Calu3 (cell line): ENCODE data around the gene LCOR. TPM values are rescaled to one million over a fixed set of nuclear protein-coding genes. Genes with fewer than 3 reads are reported as not detected.
A peak's percentile ranks its signal among the peaks of the same experiment; 100 is the strongest.

ENCODE experiments used
- BruUV-seq: library from RNA; stranded (reverse); fragments of 400-500 nt; replicated peaks from 2 replicates; lab custom pipeline; 2021; lab: Mats Ljungman, UMichigan
- CTCF ChIA-PET: fragments of 300-600 bp; sonication (Branson Sonifier 250); formaldehyde crosslinking; loops from one replicate; lab custom pipeline; 2022; ENCODE audit warnings: antibody characterized with exemption; lab: Charles Lee
- DNase-seq: peaks from one replicate; pipeline ENCODE4 v3.0.0; 2022
- H3K27ac Mint-ChIP-seq: one replicate; pipeline ENCODE4 v1.8.0; 2022; ENCODE audit warnings: mixed read lengths; ENCODE audit not compliant: unreplicated experiment
- H3K27me3 Mint-ChIP-seq: one replicate; pipeline ENCODE4 v1.8.0; 2022; ENCODE audit warnings: mixed read lengths; ENCODE audit not compliant: unreplicated experiment
- H3K36me3 Mint-ChIP-seq: one replicate; pipeline ENCODE4 v1.8.0; 2022; ENCODE audit warnings: mild to moderate bottlenecking, moderate library complexity, mixed read lengths; ENCODE audit not compliant: insufficient read depth, unreplicated experiment
- H3K4me1 Mint-ChIP-seq: one replicate; pipeline ENCODE4 v1.8.0; 2022; ENCODE audit warnings: mild to moderate bottlenecking, low read depth, mixed read lengths; ENCODE audit not compliant: unreplicated experiment
- H3K4me3 Mint-ChIP-seq: one replicate; pipeline ENCODE4 v1.8.0; 2022; ENCODE audit warnings: mild to moderate bottlenecking, low read depth, moderate library complexity, mixed read lengths; ENCODE audit not compliant: unreplicated experiment
- H3K9me3 Mint-ChIP-seq: one replicate; pipeline ENCODE4 v1.8.0; 2022; ENCODE audit warnings: low read depth, mixed read lengths; ENCODE audit not compliant: unreplicated experiment
- CTCF ChIP-seq: fragments of 200-600 bp; IDR thresholded peaks from one replicate; pipeline ENCODE4 v1.8.0; 2022; ENCODE audit warnings: antibody characterized with exemption; ENCODE audit not compliant: unreplicated experiment
- intact Hi-C: fragments of 100-400 bp; cut with micrococcal nuclease; formaldehyde crosslinking; loops from one replicate; pipeline ENCODE4 v1.10.0; 2022; ENCODE audit not compliant: unreplicated experiment
- total RNA-seq: library from RNA; stranded (reverse); gene quantifications from 2 replicates; pipeline ENCODE4 v1.2.3, GENCODE V29; 2022

Gene LCOR
- total RNA-seq, 1 experiment from 2014 or later = 50.1 TPM

DNA sequence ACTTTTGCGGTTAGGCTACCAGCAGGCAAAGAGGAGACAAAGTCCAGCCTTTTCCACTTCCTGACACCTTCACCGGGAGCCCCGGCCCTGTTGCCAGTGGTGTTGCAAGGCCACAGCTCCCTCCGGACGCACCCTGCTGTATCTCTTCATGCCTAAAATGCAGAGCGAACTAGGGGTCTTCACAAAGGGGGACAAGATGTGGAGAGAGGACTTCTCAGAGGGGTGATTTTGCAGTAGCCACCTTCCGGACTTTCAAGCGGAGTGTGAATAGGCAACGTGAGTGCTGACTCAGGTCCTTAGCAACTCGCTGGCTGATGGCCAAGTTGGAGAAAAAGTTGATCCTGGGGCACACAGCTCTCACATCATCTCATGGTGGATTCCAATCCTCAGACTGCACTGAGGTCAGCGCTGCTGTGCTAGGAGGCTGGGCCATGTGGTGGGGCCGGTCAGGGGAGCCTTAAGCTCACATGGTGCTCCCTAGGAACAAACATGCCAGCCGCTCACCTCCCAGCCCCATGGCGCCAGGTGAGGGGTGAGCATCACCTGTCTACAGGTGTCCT lies 166.3 kb downstream of the LCOR start:
- H3K4me1 Mint-ChIP-seq = peaks cover 7% of the 10 kb centered on the region
- TF ChIP-seq CTCF = no peak
- peaks cover 8% of the 10 kb centered on the region for H3K36me3 Mint-ChIP-seq
- intact Hi-C loops = no loop called here
- H3K27ac Mint-ChIP-seq = no peak overlapping the region
- H3K4me3 Mint-ChIP-seq = peak overlapping the region; percentile 24
- CTCF ChIA-PET = interaction anchor here (0.6 kb wide), 2 partner anchors 39 to 56 kb away, joined by 4 to 5 read pairs; no protein-coding TSS in a partner anchor
- BruUV-seq = no TSS peak
- H3K27me3 Mint-ChIP-seq = no peaks in the 10 kb centered on the region
- DNase-seq = peak; percentile 30
- H3K9me3 Mint-ChIP-seq = no peaks in the 10 kb centered on the region

- TF ChIP-seq CTCF = no peak
- H3K4me1 Mint-ChIP-seq = peaks cover 7% of the 10 kb centered on the region
- peaks cover 8% of the 10 kb centered on the region for H3K36me3 Mint-ChIP-seq
- DNase-seq = no peak
- intact Hi-C loops = no loop called here
- CTCF ChIA-PET = no interaction called here
- H3K27ac Mint-ChIP-seq = peak overlapping the region; percentile 42
- no peak overlapping the region for H3K4me3 Mint-ChIP-seq
- H3K27me3 Mint-ChIP-seq = no peaks in the 10 kb centered on the region
- no TSS peak for BruUV-seq
- no peaks in the 10 kb centered on the region for H3K9me3 Mint-ChIP-seq
Measured at GRCh38 chr10:96999337-96999736, 167.2 kb downstream of the LCOR start.

GRCh38 chr10:96999987-97000386 lies 167.9 kb downstream of the LCOR start:
- Mint-ChIP-seq H3K36me3 (peaks cover 8% of the 10 kb centered on the region), H3K4me3 (no peak overlapping the region), H3K4me1 (peaks cover 7% of the 10 kb centered on the region), H3K27ac (peak overlapping the region; percentile 42), H3K9me3 (no peaks in the 10 kb centered on the region), H3K27me3 (peaks cover 1% of the 10 kb centered on the region)
- TF ChIP-seq CTCF = no peak
- CTCF ChIA-PET = no interaction called here
- intact Hi-C loops = no loop called here
- no peak for DNase-seq
- no TSS peak for BruUV-seq

DNA sequence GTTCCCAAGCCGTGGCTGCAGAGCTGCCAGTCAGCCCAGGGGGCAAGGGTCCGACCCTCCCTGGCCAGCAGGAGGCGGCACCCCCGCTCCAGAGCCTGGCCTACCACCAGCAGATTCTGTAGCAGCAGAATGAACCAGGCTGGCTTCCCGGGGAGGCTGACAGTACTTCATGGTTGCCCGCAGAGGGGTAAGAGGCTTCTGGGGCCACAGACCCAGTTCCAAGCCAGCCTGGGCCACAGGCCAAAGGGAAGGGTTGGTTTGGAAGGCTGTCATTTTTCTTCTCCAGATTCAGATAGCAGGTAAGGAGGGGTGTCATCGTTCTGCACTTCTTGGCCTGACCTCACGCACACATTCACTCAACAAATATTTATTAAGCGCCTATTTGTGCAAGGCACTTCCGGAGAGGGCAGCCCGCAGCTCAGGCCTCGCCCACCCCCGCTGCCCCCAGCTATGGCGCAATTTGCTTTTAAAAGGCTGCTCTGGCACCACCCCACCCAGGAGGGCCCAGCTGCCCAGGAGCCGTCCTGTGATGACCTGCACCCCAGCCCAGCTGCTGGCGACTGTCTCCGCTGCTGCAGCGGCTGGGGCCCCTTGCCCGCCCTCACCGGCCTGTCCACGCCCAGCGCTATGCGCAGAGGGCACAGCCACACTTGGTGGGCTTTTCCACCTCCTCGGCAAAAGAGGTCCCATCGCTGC lies 168.5 kb downstream of the LCOR start:
- Mint-ChIP-seq H3K27ac (no peak overlapping the region), H3K4me3 (no peak overlapping the region), H3K27me3 (peaks cover 8% of the 10 kb centered on the region), H3K36me3 (peaks cover 8% of the 10 kb centered on the region), H3K9me3 (no peaks in the 10 kb centered on the region), H3K4me1 (peaks cover 7% of the 10 kb centered on the region)
- no TSS peak for BruUV-seq
- CTCF ChIA-PET = no interaction called here
- DNase-seq = no peak
- no peak for TF ChIP-seq CTCF
- intact Hi-C loops = no loop called here
